GM18907 (cell line): ENCODE measurements around the gene CDC42EP2.

Experiments used
- ATAC-seq: cut with Tn5 transposase; IDR thresholded peaks from one replicate; pipeline ENCODE4 v1.9.1; 2021; ENCODE audit warnings: mild to moderate bottlenecking, moderate library complexity; ENCODE audit not compliant: unreplicated experiment

Gene CDC42EP2

GRCh38 chr11:65355013-65355775 lies 40.5 kb downstream of the CDC42EP2 start:
- ATAC-seq = peak; percentile 27

- ATAC-seq = no peak
These were observed 41.2 kb downstream of the CDC42EP2 start for GRCh38 chr11:65355776-65356393.

GRCh38 chr11:65356394-65356972 lies 41.8 kb downstream of the CDC42EP2 start:
- no peak for ATAC-seq

- ATAC-seq = no peak
These were observed 43.2 kb downstream of the CDC42EP2 start for GRCh38 chr11:65357856-65358356.

GRCh38 chr11:65362320-65362931 lies 47.8 kb downstream of the CDC42EP2 start:
- ATAC-seq = no peak

- no peak for ATAC-seq
These were observed 48.3 kb downstream of the CDC42EP2 start for GRCh38 chr11:65362966-65363365.

- no peak for ATAC-seq
These were observed 49.1 kb downstream of the CDC42EP2 start for GRCh38 chr11:65363770-65364169.

GRCh38 chr11:65366340-65366773 lies 51.7 kb downstream of the CDC42EP2 start:
- no peak for ATAC-seq

- no peak for ATAC-seq
These were observed 56.0 kb downstream of the CDC42EP2 start for GRCh38 chr11:65370659-65371049.
